ENCODE measurements around the gene SLCO6A1.

The SLCO6A1 gene

DNA sequence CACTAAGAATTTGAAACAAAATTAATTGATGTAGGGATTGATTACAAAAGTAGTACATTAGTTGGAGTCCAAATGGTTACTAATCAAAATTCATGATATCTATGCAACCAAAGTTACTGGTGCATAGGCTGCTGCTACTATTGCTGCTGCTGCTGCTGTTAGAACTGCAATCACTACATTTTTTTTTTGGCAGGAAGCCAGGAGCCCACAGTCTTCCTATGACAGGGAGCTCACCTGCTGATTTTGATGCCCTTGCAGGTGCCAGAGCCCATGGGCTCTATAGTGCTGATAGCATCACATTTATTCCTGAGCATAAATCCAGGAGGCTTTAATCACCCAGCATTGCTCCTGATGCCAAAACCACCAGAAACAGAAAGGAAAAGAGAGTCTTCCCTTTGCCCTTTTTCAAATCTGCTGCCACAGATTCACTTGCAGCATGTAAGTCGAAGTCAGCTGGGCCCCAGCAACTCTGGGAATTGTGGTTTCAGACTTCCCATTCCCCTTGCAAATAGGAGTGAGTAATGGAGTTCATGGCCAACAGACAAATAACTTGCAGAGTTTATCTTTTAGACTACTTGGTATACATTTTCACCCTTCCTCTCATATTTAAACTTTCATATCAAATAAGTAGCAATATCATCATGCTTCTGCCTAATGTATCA lies 17.6 kb downstream of the SLCO6A1 start:
- no peak for DNase-seq (ENCODE audit: low read depth in 2 of 3, low spot score in 1 of 3)

DNA sequence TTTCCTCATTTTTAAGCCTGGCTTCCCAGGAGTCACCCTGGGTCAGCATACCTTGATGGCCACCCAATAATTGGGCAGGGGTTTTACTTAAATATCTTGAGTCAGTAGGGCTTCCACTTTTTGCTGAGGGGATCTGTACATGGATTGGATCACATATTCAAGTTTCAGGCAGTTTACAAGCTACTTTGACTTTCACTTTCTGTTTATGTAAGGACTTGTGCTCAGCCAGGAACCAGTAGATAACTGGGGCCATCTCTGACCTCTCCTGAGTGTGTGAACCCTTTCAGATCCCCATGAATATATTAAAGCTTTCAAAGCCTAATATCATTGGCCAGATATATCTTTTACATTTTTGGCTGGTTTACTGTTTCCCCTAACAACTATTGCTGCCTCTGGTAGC lies 45.1 kb downstream of the SLCO6A1 start:
- DNase-seq (ENCODE audit: low read depth in 2 of 3, low spot score in 1 of 3), result no peak

DNA sequence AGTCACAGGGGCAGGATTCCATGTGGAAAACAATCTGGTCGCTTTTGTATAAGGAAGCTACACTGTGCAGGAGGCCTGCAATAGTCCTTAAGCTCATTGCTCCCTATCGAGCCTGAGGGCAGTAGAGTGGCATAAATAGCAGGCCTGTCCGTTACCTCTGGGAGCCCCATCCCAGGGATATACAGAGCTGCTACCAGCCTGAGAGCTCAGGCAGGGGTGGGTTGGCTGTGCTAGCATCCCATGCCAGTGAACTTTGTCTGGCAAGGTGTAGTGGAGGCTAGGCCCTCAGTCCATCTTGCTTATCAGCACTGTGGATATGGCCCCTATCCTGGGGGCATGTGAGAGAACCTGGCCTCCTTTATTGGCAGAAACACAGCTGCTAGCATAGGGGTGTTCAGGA lies 47.7 kb downstream of the SLCO6A1 start:
- no peak for DNase-seq (ENCODE audit: low read depth in 2 of 3, low spot score in 1 of 3)

DNA sequence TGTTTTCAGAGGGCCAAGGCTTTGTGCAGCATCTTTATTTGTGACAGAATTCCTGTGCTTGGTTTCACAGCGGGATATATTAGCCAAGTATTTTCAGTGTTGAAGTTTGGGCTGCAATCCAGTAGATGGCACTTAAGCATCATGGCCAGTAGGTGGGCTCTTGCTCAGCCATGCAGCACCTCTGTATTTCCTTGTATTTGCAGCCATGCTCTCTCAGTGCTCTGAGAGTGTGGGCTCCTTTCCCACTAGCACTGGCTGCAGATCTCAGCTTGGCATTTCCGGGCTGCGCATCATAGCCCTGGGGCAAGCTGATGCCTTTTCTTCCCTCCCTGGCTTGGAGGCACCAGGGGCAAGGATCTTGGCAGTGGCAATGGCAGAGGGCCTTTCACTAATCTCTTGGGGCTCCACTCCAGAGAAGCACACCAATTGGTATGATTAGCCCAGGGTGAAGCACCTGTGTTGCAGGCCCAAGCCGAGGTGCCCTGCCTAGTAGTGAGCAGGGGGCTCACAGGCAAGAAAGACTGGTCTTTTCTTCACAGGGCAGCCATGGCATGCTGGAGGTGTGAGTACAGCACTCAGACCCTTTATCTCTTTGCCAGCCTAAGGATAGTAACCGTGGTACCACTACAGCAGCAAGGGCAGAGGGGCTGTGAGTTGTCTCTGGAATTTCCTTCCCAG lies 48.3 kb downstream of the SLCO6A1 start:
- no peak for DNase-seq (ENCODE audit: low read depth in 2 of 3, low spot score in 1 of 3)

DNA sequence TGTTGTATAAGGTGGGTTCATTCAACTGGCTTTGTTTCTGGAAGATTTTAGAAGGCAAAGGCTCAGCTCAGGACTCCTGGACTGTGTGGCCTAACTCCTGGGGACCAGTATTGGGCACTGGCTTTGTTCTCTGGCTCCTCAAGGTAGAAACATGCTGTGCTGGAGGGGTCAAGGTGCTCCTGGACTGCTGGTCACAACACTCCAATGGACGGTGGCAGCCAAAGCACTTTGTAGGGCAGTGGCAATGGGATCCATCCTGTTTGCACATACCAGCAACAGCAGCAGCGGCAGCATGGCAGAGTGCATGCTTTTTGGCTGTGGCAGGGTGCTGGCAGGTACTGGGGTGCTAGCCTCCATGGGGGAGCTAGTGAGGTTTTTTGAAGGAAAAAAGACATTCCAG lies 65.3 kb downstream of the SLCO6A1 start:
- no peak for DNase-seq (ENCODE audit: low read depth in 2 of 3, low spot score in 1 of 3)

DNA sequence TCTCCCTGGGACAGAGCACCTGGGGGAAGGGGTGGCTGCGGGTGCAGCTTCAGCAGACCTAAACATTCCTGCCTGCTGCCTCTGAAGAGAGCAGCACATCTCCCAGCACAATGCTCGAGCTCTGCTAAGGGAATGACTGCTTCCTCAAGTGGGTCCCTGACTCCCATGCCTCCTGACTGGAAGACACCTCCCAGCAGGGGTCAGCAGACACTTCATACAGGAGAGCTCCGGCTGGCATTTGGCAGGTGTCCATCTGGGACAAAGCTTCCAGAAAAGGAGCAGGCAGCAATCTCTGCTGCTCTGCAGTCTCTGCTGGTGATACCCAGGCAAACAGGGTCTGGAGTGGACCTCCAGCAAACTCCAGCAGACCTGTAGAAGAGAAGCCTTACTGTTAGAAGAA lies 77.2 kb downstream of the SLCO6A1 start:
- no peak for DNase-seq (ENCODE audit: low read depth in 2 of 3, low spot score in 1 of 3)

DNA sequence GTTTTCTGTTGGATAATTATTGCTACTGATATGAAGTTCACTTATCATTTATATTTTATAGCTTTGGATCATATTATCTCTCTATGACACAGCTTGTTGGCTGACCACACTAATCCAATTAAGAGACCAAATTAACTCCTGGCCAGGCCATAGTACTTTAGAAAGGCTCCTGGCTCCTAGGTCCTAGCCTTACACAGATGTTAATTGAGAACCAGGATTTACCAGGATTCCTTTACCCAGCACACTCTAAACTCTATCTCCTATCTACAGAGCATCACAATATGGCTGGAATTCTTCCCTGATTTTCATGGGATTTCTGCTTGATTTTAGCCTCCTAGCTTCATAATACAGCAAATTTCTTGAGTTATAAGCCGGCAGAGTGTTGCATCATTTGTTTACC lies 80.3 kb downstream of the SLCO6A1 start:
- no peak for DNase-seq (ENCODE audit: low read depth in 2 of 3, low spot score in 1 of 3)

DNA sequence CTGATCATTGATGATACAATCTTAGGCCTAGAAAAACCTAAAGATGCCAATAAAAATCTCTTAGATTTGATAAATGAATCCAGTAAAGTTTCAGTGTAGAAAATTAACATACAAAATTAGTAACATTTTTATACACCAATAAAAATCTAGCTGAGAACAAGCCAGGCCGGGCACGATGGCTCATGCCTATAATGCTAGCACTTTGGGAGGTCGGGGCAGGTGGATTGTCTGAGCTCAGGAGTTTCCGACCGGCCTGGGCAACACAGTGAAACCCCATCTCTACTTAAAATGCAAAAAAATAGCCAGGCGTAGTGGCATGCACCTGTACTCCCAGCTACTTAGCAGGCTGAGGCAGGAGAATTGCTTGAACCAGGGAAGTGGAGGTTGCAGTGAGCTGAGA lies 84.4 kb downstream of the SLCO6A1 start:
- no peak for DNase-seq (ENCODE audit: low read depth in 2 of 3, low spot score in 1 of 3)

DNA sequence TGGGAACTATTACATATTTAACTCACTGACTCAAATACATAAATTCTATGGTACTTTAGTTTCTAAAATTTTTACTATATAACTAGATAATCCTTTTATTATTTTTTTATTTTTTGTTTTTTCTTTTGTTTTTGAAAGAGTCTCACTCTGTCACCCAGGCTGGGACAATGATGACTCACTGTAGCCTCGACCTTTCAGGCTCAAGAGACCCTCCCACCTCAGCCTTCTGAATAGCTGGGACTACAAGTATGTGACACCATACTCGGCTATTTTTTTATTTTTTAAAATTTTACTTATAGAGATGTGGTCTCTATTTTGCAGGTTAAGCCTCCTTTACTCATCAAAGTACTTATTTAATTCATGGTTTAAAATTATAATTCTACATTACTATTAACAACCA lies 110.6 kb downstream of the SLCO6A1 start:
- no peak for DNase-seq (ENCODE audit: low read depth in 2 of 3, low spot score in 1 of 3)

DNA sequence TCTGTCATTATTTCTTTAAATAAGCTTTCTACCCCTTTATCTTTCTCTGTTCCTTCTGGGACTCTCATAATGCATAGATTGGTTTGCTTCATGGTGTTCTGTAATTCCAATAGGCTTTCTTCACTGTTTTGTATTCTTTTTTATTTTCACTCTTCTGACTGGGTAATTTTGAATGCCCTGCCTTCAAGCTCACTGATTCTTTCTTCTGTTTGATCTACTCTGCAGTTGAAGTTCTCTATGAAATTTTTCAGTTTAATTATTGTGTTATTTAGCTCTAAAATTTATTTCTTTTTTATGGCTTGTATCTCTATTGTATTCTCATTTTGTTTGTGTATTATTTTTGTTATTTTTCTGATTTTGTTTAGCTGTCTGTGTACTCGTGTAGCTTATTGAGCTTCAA lies 113.4 kb downstream of the SLCO6A1 start:
- no peak for DNase-seq (ENCODE audit: low read depth in 2 of 3, low spot score in 1 of 3)

DNA sequence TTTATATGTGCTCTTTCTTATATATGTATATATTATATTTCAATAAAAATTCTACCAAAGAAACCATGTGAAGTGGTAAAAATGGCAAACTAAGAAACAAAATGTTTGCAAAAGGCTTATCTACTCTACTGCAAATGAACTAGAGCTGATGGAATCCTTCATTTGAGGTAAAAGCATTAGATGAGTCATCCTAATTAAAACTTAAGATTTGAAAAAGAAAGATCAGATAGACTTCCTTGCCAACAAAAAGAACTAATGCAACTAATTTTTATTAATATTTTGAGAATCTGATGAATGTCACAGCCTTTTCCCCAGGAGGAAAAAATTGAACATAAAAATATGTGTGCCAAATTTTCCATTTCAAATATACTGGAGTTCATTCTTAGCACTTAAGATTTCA lies 118.6 kb downstream of the SLCO6A1 start:
- DNase-seq (ENCODE audit: low read depth in 2 of 3, low spot score in 1 of 3), result no peak

DNA sequence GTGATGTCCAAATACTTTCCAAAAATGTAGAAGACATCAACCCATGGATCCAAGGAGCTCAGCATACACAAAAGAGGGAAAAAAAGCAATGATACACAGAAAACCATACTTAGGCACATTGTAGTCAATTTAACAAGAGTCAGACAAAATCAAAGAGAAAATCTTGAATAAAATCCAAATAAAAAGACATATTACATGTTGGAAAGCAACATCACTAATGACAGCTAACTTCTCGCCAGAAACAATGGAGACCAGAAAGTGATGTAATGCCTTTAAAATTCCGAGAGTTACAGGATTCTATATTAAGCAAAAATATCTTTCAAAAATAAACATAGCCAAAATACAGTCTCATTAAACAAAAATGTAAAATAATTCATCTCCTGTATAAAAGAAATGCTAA lies 122.9 kb downstream of the SLCO6A1 start:
- no peak for DNase-seq (ENCODE audit: low read depth in 2 of 3, low spot score in 1 of 3)

DNA sequence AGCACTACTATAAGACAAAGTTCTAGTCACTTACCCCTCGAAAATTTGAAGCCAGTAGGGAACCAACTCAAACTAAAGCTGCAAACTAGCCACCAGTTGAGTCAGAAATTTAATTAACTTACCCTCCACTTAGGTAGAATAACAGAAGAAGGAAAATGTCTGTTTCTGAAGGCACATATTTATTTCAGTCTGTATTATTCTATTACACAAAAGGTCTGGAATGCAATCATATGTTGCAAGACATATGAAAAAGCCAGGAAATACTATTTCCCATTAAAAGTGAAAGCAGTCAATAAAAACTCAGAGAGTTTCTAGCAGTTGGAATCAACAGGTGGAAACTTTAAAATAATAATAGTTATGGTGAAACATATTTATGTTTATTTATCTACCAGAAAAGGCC lies 123.5 kb downstream of the SLCO6A1 start:
- no peak for DNase-seq (ENCODE audit: low read depth in 2 of 3, low spot score in 1 of 3)

DNA sequence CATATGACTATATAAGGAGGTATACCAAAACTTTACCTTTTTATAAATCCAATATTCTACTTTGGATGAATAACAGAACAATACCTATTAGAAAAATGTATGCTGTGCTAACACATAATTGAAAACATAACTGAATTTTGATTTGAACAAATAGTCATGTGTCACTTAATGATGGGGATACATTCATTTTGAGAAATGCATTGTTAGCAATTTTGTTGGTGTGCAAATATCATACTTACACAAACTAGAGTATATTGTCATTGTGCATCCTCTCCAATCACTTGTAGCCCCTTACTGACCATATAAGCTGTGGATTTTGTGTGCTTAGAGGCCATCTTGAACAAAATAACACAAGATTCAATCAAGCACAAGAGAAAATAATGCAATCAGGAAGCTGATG lies 130.4 kb downstream of the SLCO6A1 start:
- no peak for DNase-seq (ENCODE audit: low read depth in 2 of 3, low spot score in 1 of 3)

DNA sequence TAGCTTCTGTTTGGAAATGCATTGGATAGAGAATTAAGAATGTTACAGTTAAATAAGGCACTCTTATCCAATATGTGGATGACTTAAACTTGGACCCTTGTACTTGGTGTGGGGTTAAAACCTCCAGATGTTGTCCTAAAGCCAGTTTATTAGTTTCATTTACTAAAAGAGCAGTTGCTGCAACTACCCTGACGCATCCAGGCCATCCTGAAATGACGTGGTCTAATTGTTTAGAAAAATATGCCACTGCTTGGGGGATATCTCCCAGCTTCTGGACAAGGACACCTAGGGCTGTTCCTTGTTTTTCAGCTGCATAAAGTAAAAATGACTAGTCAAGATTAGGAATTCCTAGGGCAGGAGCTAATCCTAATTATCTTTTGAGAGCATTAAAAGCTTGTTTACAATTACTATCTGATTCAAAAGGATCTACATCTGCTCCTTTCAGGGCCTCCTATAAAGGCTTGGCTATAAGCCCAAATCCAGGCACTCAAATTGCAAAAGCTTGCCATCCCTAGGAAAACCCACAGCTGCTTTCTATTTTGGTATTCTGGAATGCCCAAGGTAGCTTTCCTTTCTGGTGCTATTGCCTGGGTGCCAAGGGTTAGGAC lies 157.0 kb downstream of the SLCO6A1 start:
- no peak for DNase-seq (ENCODE audit: low read depth in 2 of 3, low spot score in 1 of 3)

DNA sequence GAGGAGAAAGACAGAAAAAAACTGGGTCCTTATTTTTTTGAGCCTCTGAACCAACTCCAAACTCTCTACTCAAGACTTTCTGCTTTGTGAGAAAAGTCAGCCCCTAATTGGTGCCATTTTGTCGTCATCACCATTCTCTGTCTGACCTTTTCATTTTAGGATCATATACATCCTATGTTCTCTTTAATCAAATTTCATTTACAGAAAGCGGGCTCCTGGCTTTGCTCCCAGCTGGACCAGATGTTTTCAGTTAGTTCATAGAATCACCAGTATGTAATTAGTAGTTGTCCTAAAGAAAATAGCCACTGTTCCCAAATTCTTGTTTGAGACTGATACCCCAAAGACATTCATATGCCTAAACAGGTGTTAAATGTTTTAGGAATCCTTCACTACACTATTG lies 174.1 kb downstream of the SLCO6A1 start:
- DNase-seq (ENCODE audit: low read depth in 2 of 3, low spot score in 1 of 3), result no peak
